NCI-H748 (cell line): ENCODE results near the gene CDK5RAP3.

Experiments used
- DNase-seq: peaks from one replicate; lab custom pipeline; 2025; ENCODE audit not compliant: unreplicated experiment; lab: John Stamatoyannopoulos, UW

CDK5RAP3 gene

GRCh38 chr17:47948706-47949196, 22.2 kb upstream of the CDK5RAP3 start:
- no peak for DNase-seq

GRCh38 chr17:47949197-47949759, 21.6 kb upstream of the CDK5RAP3 start:
- DNase-seq: peak; percentile 86

GRCh38 chr17:47949946-47950345, 21.0 kb upstream of the CDK5RAP3 start:
- DNase-seq: no peak

- DNase-seq: no peak
Observed at GRCh38 chr17:47950448-47950847, 20.5 kb upstream of the CDK5RAP3 start.

DNA sequence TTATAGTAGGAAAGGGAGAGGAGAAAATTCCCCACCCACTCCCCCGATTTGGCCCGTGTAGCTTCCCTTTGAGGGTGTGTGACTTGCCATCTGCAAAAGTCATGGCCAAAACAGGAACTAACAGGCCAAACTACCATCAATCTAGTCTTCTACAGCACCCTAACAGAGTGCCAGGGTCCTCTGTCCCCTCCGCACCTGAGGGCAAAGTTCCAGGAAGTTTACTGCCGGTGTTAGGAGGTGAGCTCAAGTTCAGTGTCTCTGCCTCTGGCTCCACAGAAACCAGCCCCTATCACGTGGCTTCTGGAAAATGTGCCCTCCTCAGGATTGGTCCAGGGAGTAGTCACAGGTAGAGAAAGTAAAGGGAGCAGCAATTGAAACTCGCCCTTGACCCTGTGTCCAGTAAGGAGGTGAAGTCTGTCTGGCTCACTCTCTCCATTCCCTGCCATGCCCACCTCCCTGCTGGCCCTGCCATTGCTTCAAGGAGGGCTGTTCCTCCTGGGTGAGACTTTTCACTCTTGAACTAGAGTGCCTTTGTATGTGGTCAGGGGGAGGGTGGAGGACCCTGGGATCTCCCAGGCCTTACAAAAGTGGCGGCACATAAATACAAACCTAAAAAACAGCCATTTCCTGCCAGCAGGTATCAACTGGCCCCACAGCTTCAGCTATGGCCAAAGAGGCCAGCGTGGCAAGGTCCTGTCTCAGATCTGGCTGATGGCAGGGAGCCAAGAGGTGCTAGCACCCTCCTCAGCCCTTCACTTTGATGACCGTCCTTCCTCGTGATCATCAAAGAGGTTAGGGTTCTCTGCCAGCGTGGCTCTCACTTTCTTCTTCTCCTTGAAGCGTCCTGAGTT, 18.5 kb upstream of the CDK5RAP3 start:
- DNase-seq: no peak

GRCh38 chr17:47953909-47954308, 17.0 kb upstream of the CDK5RAP3 start:
- no peak for DNase-seq

DNA sequence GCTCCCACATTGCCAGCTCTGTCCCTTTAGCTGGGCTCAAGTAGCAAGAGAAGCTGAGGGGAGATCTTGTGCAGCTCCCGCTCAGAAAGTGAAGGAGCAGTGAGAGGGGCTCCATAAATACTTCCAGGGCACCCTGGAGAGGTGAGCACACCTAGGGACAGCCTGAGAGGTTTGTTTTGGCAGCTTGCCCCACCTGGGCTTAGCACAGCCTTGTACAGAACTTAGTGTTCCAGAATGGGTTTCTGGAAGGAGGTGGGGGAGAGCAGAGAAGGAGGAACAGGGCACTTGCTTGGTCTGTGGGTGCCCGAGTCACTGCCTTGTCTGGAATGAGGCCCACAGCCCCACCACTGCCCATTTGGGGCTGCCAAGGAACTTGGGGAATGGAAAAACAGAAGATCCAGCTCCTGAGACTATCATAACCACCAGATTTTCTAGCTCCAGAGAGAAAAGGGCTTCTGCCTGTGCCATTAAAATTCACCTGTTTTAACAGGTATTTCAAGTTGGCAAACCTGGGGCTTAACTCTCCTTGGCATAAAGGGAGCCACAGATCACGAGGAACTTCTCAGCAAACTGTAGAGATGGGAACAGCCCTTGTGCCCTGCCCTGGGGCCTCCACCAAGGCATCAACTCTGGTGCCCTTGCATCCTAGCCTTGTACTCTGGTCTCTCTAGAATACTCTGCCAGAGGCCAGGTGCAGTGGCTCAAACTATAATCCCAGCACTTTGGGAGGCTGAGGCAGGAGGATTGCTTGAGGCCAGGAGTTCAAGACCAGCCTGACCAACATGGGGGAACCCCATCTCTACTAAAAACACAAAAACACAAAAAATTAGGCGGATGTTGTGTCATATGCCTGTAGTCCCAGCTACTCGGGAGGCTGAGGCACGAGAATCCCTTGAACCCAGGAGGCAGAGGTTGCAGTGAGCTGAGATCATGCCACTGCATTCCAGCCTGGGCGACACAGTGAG, 15.1 kb upstream of the CDK5RAP3 start:
- DNase-seq: no peak

DNA sequence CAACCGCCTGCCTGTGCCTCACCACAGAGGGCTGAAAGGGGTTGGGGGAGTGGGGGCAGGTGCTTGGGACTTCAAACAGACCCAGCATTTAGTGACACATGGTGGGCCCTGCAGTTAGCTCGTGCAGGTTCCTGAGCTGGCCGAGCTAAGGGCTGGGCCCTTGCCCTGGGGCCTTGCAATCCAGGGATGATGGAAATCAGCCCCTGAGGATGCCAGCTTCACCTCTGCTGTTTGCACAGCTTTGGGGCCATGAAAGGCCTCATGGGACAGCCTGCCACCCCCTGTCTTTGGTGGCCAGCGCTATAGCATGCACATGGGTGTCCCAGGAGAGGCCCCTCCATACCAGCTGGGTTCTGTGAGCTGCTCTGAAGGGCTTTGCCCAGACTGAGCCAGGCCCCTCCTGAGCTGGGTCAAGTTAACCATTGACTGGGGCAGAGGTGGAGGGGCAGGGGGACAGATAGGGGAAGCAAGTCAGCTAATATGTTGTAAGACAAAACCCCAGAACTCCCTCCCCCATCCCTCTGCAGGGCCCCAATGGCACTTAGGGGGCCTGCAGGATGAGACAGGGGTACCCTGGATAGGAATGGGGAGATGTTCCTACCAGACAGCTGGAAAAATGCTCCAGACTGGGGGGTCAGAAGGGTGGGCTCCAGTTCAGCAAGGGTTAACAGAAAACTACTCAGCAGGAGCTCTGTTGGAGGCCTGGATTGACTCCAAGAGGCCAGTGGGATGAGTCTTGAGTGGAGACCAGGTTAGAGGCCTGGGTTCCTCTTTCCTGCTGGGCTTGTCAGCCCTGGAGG, 13.9 kb upstream of the CDK5RAP3 start:
- DNase-seq: peak; percentile 73

GRCh38 chr17:47957591-47958490, 13.1 kb upstream of the CDK5RAP3 start, which contains the start of gene PRR15L:
PRR15L (minus strand) TSS chr17:47957883; CDS start chr17:47953234, 4,649 bp downstream.
- peak; percentile 99 for DNase-seq

GRCh38 chr17:47959825-47960655, 10.9 kb upstream of the CDK5RAP3 start:
- peak; percentile 91 for DNase-seq

- DNase-seq: no peak
Observed at GRCh38 chr17:47961406-47961805, 9.5 kb upstream of the CDK5RAP3 start.

DNA sequence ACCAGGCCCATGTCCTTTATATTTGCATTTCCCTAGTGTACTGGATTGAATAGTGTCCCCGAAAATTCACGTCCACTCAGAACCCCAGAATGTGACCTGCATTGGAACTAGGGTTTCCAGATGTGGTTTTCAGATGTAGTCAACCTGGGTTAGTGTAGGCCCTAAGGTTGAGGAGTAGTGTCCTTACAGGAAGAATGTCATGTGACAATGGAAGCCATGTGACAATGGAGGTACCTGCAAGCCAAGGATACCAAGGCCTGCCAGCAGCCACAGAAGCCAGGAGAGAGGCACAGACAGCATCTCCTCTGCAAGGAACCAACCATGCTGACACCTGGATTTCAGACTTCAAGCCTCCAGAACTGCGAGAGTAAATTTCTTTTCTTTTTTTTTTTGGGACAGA, 8.0 kb upstream of the CDK5RAP3 start:
- DNase-seq: no peak

DNA sequence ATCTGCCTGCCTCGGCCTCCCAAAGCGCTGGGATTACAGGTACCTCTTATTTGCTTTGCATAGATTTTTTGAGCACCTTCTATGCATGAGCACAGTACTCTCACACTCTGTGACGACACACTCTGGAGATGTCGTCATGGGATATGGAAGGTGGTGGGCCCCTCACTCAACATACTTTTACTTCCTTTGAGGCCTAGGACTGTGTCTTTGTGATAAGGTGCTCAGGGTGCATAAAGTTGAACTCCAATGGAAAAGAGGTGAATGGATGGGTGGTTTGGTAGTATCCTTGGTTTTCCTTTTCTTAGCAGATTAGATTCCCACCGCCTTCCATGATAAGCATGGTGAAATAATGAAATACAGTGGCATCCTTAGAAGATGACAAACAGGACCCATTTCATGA, 6.1 kb upstream of the CDK5RAP3 start:
- DNase-seq: no peak

DNA sequence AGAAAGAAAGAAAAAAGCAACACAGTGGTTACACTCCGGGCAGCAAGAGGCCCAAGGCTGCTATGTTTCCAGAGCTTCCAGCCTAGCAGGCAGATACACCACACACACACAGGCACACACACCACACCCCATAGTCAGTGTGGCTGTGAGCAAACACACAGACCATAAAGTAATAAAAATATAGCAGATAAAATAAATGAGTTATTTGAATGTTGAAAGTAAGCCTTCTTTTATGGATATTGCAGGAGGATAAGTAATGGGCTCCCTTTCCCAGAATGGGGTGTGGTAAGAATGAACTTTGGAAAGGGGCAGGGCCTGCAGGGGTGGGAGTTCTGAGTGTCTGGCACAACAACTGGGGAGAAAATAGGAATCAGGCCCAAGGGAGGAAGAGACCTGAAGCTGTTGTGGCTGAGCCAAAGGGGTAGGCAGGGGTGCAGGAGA, 4.8 kb upstream of the CDK5RAP3 start:
- DNase-seq: no peak

DNA sequence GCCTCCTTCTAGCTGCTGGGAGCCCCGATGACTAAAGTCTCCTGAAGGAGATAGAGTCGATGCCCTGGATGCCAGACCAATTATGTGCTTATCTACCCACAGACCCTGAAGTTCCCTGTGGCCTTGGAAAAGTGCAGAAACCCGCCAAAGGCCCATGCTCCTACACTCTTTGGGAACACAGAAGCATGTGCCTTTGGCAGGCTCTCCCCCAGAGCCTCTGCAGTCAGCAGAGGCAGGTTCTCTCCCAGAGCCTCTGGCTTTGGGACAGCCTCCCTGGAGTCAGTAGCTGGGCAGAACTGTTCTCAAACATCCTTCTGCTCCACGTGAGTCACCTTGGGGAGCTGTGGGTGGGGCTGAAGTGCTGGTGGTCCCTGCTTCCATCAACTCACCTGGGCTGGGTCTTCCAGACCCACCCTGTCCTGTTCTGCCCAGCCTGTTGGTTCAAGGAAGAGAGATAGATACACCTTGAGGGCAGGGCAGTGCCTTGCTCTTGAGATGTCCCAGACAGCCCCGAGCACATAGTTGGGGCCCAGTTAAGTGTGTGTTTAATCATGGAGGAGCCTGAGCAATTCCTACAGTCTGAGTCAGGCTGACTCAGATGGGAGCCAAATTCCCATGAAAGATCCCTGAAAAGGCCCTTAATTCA, 3.2 kb upstream of the CDK5RAP3 start:
- no peak for DNase-seq

- DNase-seq: no peak
Observed at GRCh38 chr17:47968836-47969235, 2.1 kb upstream of the CDK5RAP3 start.

GRCh38 chr17:47969930-47970724, 786 bp upstream of the CDK5RAP3 start:
- DNase-seq: no peak
